Measurements from ENCODE around the gene ATP6V1F.

ATP6V1F gene

GRCh38 chr7:128835790-128836641, 26.6 kb upstream of the ATP6V1F start:
- no peak for DNase-seq (ENCODE audit: low read depth in 2 of 2)

DNA sequence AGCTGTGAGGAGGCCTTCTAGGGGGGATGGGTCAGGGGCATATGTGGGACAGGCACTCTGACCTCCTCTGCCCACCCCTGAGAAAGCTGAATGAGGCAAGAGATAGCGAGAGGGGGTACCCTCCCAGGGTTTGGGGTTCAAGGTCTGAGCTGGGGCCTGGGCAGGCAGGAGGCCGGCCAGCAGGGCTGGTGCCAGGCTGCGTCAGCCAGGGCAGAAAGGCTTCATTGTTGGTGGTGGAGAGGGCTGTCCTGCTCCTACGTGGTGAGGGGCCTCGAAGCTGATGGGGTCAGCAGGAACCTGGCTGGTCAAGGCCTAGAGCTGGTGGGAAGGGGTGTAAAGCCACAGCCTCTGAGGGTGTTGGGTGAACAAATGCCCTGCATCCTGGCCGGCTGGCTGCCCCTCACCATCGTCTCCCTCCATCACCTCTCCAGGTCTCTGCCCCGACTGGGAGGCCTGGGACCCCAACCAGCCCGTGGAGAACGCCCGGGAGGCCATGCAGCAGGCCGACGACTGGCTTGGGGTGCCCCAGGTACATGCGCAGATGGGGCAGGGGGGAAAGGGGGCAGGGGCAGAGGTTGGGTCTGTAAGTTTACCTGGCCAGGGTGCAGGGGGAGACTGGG, 25.8 kb upstream of the ATP6V1F start:
- no peak for DNase-seq (ENCODE audit: low read depth in 2 of 2)

- DNase-seq (ENCODE audit: low read depth in 2 of 2): no peak
These were observed 25.1 kb upstream of the ATP6V1F start for GRCh38 chr7:128837521-128837921.

- DNase-seq (ENCODE audit: low read depth in 2 of 2): no peak
These were observed 24.4 kb upstream of the ATP6V1F start for GRCh38 chr7:128838109-128838779.

DNA sequence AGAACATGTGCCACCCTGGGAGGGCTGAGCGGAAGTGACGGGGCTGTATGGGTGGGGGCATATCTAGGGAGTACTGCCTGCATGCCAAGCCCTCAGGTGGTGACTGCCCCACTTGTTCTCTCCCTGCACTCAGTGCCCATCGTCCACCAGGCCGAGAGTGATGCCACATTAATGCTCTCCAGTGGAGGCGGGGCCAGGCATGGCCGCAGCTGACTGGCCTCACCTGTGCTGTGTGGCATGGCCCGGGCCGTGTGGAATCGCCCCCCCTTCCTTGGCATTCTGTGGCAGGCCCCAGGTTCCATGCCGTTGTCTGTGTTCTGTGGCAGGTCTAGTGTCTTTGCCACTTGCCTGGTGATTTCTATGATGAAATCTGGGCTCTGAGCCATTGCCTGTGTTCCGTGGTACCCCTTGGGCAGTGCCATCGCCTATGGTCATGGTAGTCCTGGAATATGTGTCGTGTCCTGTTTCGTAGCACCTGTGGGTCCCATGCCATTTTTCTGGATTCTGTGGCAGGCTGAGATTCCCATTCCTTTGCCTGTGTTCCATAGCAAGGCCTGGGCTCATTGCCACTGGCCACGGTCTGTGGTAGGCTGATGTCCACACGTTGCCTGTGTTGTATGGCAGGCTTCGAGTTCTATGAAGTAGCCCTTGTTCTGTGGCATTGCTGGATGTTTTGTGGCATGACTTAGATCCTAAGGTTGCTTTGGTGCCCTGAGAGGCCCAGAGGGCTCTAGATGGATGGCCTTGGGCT, 23.5 kb upstream of the ATP6V1F start:
- no peak for DNase-seq (ENCODE audit: low read depth in 2 of 2)

DNA sequence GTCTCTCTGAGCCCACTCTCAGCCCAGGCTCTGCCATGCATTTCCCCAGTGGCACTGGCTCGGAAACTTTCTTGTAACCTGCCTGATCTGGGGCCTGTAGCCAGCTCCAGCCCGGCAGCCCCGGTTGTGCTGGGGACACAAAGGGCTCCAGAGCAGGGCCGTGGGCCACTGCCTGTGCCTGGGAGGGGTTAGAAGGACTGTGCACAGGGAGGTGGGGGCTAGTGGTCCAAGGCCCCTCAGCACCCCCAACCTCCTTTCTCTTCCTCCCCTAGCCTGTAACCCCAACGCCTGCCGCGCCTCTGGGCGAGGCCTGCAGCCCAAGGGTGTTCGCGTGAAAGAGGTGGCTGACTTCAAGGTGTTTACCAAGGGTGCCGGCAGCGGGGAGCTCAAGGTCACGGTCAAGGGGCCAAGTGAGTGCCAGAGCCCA, 22.9 kb upstream of the ATP6V1F start:
- no peak for DNase-seq (ENCODE audit: low read depth in 2 of 2)

- DNase-seq (ENCODE audit: low read depth in 2 of 2): no peak
These were observed 22.1 kb upstream of the ATP6V1F start for GRCh38 chr7:128840326-128841170.

- no peak for DNase-seq (ENCODE audit: low read depth in 2 of 2)
These were observed 21.4 kb upstream of the ATP6V1F start for GRCh38 chr7:128841171-128841690.

DNA sequence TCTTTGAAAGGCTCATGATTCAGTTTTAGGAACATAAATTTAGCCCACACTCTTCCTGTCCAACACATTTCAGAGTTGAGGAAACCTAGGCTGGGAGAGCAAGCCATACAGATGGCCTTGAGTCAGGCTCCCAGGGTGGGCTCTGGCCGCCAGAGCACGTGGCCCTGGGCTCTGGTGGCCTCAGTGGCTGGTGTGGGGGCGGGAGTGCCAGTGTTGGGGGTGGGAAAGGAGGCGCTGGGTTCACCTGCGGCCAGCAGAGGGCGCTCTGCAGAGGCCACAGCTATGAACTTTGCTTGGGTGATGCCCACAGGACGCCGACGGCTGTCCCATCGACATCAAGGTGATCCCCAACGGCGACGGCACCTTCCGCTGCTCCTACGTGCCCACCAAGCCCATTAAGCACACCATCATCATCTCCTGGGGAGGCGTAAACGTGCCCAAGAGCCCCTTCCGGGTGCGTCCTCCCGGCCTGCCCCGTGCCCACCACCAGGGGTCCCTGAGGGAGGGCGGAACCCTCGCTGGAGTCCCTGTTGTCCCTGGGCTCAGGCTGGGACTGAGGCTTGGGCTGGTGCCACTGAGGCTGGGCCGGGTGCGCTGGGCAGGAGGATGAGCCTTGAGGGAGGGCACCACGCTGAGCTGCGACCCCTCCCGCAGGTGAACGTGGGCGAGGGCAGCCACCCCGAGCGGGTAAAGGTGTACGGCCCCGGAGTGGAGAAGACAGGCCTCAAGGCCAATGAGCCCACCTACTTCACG, 20.6 kb upstream of the ATP6V1F start:
- DNase-seq (ENCODE audit: low read depth in 2 of 2): peak in 1 of 2 donors; percentile 36

GRCh38 chr7:128842674-128843641, 19.7 kb upstream of the ATP6V1F start:
- DNase-seq (ENCODE audit: low read depth in 2 of 2): no peak

GRCh38 chr7:128843938-128844621, 18.6 kb upstream of the ATP6V1F start:
- no peak for DNase-seq (ENCODE audit: low read depth in 2 of 2)

GRCh38 chr7:128844777-128845311, 17.8 kb upstream of the ATP6V1F start:
- no peak for DNase-seq (ENCODE audit: low read depth in 2 of 2)

DNA sequence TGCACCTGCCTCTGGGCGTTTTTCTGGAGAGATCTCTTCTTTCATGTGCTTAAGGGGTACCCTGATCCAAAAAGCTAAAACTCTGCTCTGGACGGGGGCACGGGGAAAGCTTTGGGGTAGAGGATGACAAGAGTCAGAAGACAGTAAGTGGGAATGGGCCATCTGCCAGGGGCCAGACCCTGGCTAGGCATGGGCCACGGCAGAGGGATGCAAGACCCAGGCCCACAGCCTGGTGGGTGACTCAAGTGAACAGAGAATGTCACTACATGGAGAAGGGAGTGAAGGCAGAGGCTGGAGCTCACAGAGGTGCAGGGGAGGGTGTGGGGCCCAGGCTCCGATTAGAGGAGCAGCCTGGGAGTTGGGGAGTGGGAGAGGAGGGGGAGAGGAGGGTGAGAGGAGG, 17.2 kb upstream of the ATP6V1F start:
- DNase-seq (ENCODE audit: low read depth in 2 of 2): no peak

DNA sequence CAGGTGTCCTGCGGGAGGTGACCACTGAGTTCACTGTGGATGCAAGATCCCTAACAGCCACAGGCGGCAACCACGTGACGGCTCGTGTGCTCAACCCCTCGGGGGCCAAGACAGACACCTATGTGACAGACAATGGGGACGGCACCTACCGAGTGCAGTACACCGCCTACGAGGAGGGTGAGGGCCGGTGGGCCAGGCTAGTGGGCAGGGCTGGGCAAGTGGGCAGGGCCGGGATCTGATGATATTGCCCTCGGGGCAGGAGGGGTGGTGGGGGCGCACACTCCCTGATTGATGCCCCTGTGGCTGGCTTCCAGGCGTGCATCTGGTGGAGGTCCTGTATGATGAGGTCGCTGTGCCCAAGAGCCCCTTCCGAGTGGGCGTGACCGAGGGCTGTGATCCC, 16.7 kb upstream of the ATP6V1F start:
- DNase-seq (ENCODE audit: low read depth in 2 of 2): no peak

- no peak for DNase-seq (ENCODE audit: low read depth in 2 of 2)
These were observed 15.7 kb upstream of the ATP6V1F start for GRCh38 chr7:128846781-128847444.

- no peak for DNase-seq (ENCODE audit: low read depth in 2 of 2)
These were observed 14.9 kb upstream of the ATP6V1F start for GRCh38 chr7:128847721-128848211.

All from stimulated activated CD8-positive, alpha-beta memory T cell treated with anti-CD3 and anti-CD28 coated beads, Interleukin-7, amount 100 ng/mL, for 4 hours (primary cell).